K562 (cell line): ENCODE measurements around the gene LRRK1. TPM values are rescaled to one million over a fixed set of nuclear protein-coding genes. Genes with fewer than 3 reads are reported as not detected.

Experiments
- DPF2 ChIP-seq: fragments of 450-650 bp; IDR thresholded peaks from 2 replicates; pipeline ENCODE4 v1.6.1; 2016
- HDAC6 ChIP-seq: IDR thresholded peaks from 2 replicates; pipeline ENCODE4 v1.6.1; 2012; ENCODE audit warnings: low read depth, mild to moderate bottlenecking, control low read depth, inconsistent platforms, low read length, moderate library complexity
- MAFF ChIP-seq: IDR thresholded peaks from 2 replicates; pipeline ENCODE4 v1.6.1; 2012; ENCODE audit warnings: low read length, improper control_type of control experiment
- NFE2L1 ChIP-seq: fragments of 450-650 bp; IDR thresholded peaks from 2 replicates; pipeline ENCODE4 v1.6.1; 2016; ENCODE audit warnings: missing genetic modification characterization, low read depth, mild to moderate bottlenecking, missing compliant biosample characterization, moderate library complexity, borderline replicate concordance
- POLR2A ChIP-seq: fragments of 450-650 bp; conservative IDR thresholded peaks from 2 replicates; pipeline ENCODE4 v1.6.1; 2016
- ZNF766 ChIP-seq: fragments of 200-800 bp; sonication (Bioruptor generic); conservative IDR thresholded peaks from 2 replicates; pipeline ENCODE4 v1.6.1; 2016; ENCODE audit warnings: missing genetic modification characterization, missing compliant biosample characterization
- polyA plus RNA-seq, 8 experiments: library from polyadenylated mRNA; depleted of rRNA in 4 of 8; stranded (reverse) in 5 of 8; unstranded in 3 of 8; fragments of >200 nt; fragmentation: Nextera tagmentation in 2 of 8; fragmentation: Illumina TruSeq in 1 of 8; extraction: Ambion mirVana in 2 of 8; extraction: Trizol in 1 of 8; gene quantifications; 2 replicates each; pipeline versions ENCODE4 v1.2.1 to v1.2.3, GENCODE V29; 2011 to 2014; ENCODE audit warnings: inconsistent platforms in 1 of 8, missing spikeins in 1 of 8
- total RNA-seq, 7 experiments: library from RNA; depleted of rRNA in 6 of 7; stranded (reverse); fragments of >200 nt in 6 of 7; fragmentation: Illumina TruSeq in 2 of 7; extraction: Trizol in 2 of 7; gene quantifications; 2 replicates each; pipeline versions ENCODE4 v1.2.1 to v1.2.3, GENCODE V29; 2011 to 2021; ENCODE audit warnings: low replicate concordance in 1 of 7
- TF ChIP-seq, protein P1 (sequence below), 3 experiments: IDR thresholded peaks in 2 of 3; conservative IDR thresholded peaks in 1 of 3; 2 replicates each; pipeline ENCODE4 v1.5.1; 2011 to 2012; ENCODE audit warnings: low read length in 3 of 3, mild to moderate bottlenecking in 3 of 3, control low read depth in 2 of 3, improper control_type of control experiment in 1 of 3, inconsistent platforms in 1 of 3, low read depth in 1 of 3, mixed read lengths in 1 of 3, moderate library complexity in 1 of 3; ENCODE audit not compliant: insufficient read depth in 2 of 3
- TF ChIP-seq, protein P2 (sequence below): fragments of 450-650 bp; IDR thresholded peaks from 2 replicates; pipeline ENCODE4 v1.6.1; 2016; ENCODE audit warnings: borderline replicate concordance

The LRRK1 gene
- total and polyA plus RNA-seq, 9 of the 15 experiments (the other 6 are each of a cell fraction or from before 2014, with no cell fraction given) = 0.01 to 1.5 (median 0.11) TPM

DNA sequence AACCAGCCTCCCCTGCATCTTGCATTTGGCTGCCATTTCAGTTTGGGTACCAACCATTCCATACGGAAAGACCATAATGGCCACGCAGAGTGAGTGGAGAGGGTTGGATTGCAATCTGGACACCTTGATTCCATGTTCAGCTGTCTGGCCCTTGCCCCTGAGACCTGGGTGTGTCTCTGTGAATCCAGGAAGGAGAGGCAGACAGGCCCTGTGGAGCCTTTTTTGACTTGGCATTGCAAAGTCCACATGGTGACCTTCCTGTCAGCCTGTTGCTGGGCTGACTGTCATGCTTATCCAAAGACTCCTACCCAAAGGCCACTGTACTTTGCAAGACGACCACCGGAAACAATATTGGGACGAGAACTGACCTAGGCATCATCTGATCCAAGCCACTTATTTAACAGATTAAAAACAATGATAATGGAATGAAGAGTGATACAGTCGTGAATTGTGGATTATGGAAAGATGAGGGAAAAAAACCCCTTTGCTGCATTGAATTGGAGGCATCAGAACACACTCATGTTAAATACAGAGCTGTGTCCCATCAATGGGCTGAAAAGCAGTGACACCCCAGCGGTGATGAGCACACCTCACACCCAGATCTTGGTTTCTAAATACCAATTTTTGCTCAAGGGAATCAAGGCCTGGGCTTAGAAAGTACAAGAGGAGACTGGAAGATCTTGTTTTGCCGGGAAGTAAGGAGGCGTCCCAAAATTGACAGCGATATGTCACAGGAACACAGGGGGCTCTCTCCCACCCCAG is 86.0 kb downstream of the LRRK1 start (continued):
- TF ChIP-seq, protein P1, sequence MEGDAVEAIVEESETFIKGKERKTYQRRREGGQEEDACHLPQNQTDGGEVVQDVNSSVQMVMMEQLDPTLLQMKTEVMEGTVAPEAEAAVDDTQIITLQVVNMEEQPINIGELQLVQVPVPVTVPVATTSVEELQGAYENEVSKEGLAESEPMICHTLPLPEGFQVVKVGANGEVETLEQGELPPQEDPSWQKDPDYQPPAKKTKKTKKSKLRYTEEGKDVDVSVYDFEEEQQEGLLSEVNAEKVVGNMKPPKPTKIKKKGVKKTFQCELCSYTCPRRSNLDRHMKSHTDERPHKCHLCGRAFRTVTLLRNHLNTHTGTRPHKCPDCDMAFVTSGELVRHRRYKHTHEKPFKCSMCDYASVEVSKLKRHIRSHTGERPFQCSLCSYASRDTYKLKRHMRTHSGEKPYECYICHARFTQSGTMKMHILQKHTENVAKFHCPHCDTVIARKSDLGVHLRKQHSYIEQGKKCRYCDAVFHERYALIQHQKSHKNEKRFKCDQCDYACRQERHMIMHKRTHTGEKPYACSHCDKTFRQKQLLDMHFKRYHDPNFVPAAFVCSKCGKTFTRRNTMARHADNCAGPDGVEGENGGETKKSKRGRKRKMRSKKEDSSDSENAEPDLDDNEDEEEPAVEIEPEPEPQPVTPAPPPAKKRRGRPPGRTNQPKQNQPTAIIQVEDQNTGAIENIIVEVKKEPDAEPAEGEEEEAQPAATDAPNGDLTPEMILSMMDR (IDR thresholded peaks at IDR 0.05 in 2 of 3, conservative IDR thresholded peaks at IDR 0.05 in 1 of 3; ENCODE audit: insufficient read depth in 2 of 3, low read depth in 1 of 3, low read length in 3 of 3) = no peak
- no peak for TF ChIP-seq MAFF
- no peak for TF ChIP-seq DPF2
- no peak for TF ChIP-seq POLR2A
- TF ChIP-seq NFE2L1 (tag) = no peak
- TF ChIP-seq ZNF766 = no peak
- TF ChIP-seq, protein P2, sequence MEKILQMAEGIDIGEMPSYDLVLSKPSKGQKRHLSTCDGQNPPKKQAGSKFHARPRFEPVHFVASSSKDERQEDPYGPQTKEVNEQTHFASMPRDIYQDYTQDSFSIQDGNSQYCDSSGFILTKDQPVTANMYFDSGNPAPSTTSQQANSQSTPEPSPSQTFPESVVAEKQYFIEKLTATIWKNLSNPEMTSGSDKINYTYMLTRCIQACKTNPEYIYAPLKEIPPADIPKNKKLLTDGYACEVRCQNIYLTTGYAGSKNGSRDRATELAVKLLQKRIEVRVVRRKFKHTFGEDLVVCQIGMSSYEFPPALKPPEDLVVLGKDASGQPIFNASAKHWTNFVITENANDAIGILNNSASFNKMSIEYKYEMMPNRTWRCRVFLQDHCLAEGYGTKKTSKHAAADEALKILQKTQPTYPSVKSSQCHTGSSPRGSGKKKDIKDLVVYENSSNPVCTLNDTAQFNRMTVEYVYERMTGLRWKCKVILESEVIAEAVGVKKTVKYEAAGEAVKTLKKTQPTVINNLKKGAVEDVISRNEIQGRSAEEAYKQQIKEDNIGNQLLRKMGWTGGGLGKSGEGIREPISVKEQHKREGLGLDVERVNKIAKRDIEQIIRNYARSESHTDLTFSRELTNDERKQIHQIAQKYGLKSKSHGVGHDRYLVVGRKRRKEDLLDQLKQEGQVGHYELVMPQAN = no peak
- no peak for TF ChIP-seq HDAC6
